ENCODE measurements around the gene NOL3.
A peak's percentile ranks its signal among the peaks of the same experiment; 100 is the strongest.

The NOL3 gene

DNA sequence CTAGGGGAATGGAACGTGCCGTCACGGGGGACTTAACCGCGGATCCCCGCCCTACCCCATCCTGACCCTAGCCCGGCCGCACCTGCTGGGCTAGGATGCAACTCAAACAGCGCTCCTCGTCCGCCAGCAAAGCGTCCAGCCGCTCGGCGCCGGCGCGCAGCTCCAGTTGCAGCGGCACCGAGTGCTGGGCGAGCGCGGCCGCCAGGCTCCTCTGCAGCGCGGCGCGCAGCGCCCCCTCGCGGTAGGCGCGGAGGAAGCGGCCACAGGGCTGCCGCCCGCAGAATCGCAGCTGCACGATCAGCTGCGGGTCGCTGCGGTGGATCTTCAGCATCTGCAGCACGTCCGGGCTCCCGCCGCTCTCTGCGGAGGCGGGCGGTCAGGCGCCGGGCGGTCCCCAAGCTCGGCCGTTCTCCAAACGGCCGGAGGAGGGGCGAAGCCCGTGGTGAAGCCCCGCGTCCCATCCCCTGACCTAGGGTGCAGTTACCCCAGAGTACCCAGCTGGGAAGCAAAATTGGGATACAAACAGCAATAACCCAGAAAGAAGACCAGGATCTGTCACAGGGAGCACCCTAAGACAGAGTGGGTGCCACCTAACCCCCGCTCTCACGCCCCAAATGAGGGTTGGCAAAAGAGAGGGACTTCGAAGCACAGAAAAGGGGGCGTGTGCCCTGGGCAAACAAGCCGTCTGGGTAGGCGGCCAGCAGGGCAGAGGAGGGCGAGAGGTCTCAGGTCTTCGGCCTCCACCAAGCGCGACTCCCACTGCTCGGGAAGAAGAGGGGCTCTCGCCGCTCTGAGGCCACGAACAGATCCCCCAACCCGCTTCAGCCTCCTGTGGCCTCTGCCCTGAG, 14.8 kb upstream of the NOL3 start:
- H3K9me3 ChIP-seq (ENCODE audit: insufficient read depth, low read depth, low read length) = no peaks in the 10 kb centered on the region
- H3K9ac ChIP-seq (ENCODE audit: low read depth, low read length, poor library complexity, severe bottlenecking) = no peak overlapping the region
- no peaks in the 10 kb centered on the region for H3K36me3 ChIP-seq (ENCODE audit: insufficient read depth, low read length)
- no peak overlapping the region for H2AFZ ChIP-seq (ENCODE audit: low read length)
- H3K27me3 ChIP-seq (ENCODE audit: insufficient read depth, low read length, poor library complexity, severe bottlenecking) = no peaks in the 10 kb centered on the region
- peaks cover 5% of the 10 kb centered on the region; the same call in 1 of the 2 replicates for H3K79me2 ChIP-seq (ENCODE audit: insufficient read depth, low read length)
- peaks cover 14% of the 10 kb centered on the region for H3K4me1 ChIP-seq (ENCODE audit: insufficient read depth, low read length, poor library complexity, severe bottlenecking)
- H4K20me1 ChIP-seq (ENCODE audit: insufficient read depth, low read length, poor library complexity, severe bottlenecking) = peaks cover 6% of the 10 kb centered on the region
- H3K4me3 ChIP-seq (ENCODE audit: low read length, poor library complexity, severe bottlenecking) = no peak overlapping the region
- H3F3A ChIP-seq (ENCODE audit: low read depth) = no peaks in the 10 kb centered on the region
- H3K4me2 ChIP-seq (ENCODE audit: low read depth, low read length, poor library complexity, severe bottlenecking) = peak overlapping the region; percentile 52
- no peak for TF ChIP-seq EZH2phosphoT487 (IDR thresholded peaks at IDR 0.05; ENCODE audit: borderline replicate concordance)
- TF ChIP-seq, protein P1, sequence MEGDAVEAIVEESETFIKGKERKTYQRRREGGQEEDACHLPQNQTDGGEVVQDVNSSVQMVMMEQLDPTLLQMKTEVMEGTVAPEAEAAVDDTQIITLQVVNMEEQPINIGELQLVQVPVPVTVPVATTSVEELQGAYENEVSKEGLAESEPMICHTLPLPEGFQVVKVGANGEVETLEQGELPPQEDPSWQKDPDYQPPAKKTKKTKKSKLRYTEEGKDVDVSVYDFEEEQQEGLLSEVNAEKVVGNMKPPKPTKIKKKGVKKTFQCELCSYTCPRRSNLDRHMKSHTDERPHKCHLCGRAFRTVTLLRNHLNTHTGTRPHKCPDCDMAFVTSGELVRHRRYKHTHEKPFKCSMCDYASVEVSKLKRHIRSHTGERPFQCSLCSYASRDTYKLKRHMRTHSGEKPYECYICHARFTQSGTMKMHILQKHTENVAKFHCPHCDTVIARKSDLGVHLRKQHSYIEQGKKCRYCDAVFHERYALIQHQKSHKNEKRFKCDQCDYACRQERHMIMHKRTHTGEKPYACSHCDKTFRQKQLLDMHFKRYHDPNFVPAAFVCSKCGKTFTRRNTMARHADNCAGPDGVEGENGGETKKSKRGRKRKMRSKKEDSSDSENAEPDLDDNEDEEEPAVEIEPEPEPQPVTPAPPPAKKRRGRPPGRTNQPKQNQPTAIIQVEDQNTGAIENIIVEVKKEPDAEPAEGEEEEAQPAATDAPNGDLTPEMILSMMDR (conservative IDR thresholded peaks at IDR 0.05; ENCODE audit: low read length) = peak; percentile 77
- no peaks in the 10 kb centered on the region for H3K9me2 ChIP-seq (replicated peaks; ENCODE audit: low read depth, low read length)

DNA sequence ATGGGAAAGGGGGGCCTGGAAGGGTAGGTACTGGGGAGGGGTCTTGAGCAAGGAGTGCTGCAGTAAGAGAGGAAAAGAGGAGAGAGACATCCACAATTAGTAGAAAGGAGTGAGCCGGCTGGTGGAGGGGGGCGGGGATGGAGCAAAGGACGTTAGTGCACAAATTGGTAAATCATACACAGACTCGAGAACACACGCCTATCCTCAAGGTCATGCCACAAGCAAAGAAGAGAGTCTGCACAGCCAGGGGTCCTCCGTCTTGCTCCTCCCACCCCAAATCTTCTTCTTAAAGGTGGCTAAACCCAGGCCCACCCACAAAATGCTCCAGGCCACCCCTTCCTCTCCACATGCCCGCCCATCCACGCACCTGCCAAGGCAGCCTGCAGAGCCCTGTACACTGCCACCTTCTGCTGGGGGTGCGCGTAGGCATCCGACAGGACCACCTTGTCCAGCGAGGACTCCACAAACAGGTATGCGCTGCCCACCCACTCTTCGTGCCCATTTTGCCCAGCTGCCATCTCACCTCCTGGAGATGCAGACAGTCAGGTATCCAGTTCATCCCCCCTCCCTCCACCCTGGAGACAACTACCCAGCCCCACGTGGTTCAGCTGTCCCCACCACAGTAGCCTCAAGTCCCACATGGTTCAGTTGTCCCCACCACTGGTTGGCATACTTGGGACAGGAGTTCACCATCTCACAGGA, 14.0 kb upstream of the NOL3 start:
- H3K4me1 ChIP-seq (ENCODE audit: insufficient read depth, low read length, poor library complexity, severe bottlenecking) = peaks cover 14% of the 10 kb centered on the region
- H4K20me1 ChIP-seq (ENCODE audit: insufficient read depth, low read length, poor library complexity, severe bottlenecking) = peaks cover 6% of the 10 kb centered on the region

DNA sequence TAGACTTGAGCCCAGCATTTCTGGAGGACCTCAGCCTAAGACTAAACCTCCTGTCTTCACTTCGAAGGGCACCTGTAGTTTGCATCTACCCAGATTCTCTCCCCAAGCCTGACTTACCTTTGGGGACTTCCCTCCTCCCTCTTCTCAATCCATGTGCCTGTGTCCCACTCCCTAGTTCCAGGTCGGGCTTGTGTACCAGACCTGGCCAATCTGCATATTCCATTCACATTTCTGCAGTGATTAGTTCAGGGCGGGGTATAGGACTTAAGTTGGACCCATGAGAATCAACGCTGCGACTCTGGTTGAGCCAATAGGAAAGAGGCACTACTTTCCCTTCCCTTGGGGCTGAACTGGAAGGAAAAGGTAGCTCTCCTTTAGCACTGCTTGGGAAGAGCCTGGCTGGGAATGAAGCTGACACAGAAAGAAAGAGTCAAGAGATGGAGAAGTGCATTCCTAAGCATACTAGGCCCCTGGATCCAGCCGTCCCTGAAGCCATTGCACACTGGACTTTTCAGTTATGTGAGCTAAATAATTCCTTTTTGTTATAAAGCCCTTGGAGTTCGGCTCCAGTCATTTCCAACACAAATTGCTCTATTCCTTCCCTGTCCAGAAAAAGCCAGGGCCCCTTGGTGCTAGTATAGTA, 13.1 kb upstream of the NOL3 start:
- TF ChIP-seq, protein P1 (conservative IDR thresholded peaks at IDR 0.05; ENCODE audit: low read length) = no peak
- TF ChIP-seq EZH2phosphoT487 (IDR thresholded peaks at IDR 0.05; ENCODE audit: borderline replicate concordance) = no peak
- Histone ChIP-seq H3K4me3 (ENCODE audit: low read length, poor library complexity, severe bottlenecking) (no peak overlapping the region), H3K9me3 (ENCODE audit: insufficient read depth, low read depth, low read length) (no peaks in the 10 kb centered on the region), H3F3A (ENCODE audit: low read depth) (no peaks in the 10 kb centered on the region), H3K9me2 (replicated peaks; ENCODE audit: low read depth, low read length) (no peaks in the 10 kb centered on the region), H3K9ac (ENCODE audit: low read depth, low read length, poor library complexity, severe bottlenecking) (no peak overlapping the region), H3K36me3 (ENCODE audit: insufficient read depth, low read length) (no peaks in the 10 kb centered on the region), H3K4me2 (ENCODE audit: low read depth, low read length, poor library complexity, severe bottlenecking) (no peak overlapping the region), H3K4me1 (ENCODE audit: insufficient read depth, low read length, poor library complexity, severe bottlenecking) (peaks cover 14% of the 10 kb centered on the region), H2AFZ (ENCODE audit: low read length) (no peak overlapping the region), H4K20me1 (ENCODE audit: insufficient read depth, low read length, poor library complexity, severe bottlenecking) (peaks cover 6% of the 10 kb centered on the region), H3K27me3 (ENCODE audit: insufficient read depth, low read length, poor library complexity, severe bottlenecking) (no peaks in the 10 kb centered on the region), H3K79me2 (ENCODE audit: insufficient read depth, low read length) (peaks cover 5% of the 10 kb centered on the region; the same call in 1 of the 2 replicates)

More for the DNA sequence above, 14.0 kb upstream of the NOL3 start:
- no peak for TF ChIP-seq EZH2phosphoT487 (IDR thresholded peaks at IDR 0.05; ENCODE audit: borderline replicate concordance)
- TF ChIP-seq, protein P1 (conservative IDR thresholded peaks at IDR 0.05; ENCODE audit: low read length) = 0 out of 2 replicates have a peak, but pooled peaks have one; percentile 23
- H3F3A ChIP-seq (ENCODE audit: low read depth) = no peaks in the 10 kb centered on the region
- no peak overlapping the region for H3K4me3 ChIP-seq (ENCODE audit: low read length, poor library complexity, severe bottlenecking)
- no peaks in the 10 kb centered on the region for H3K9me2 ChIP-seq (replicated peaks; ENCODE audit: low read depth, low read length)
- H3K9me3 ChIP-seq (ENCODE audit: insufficient read depth, low read depth, low read length) = no peaks in the 10 kb centered on the region
- no peak overlapping the region for H3K9ac ChIP-seq (ENCODE audit: low read depth, low read length, poor library complexity, severe bottlenecking)
- H3K4me2 ChIP-seq (ENCODE audit: low read depth, low read length, poor library complexity, severe bottlenecking) = no peak overlapping the region
- H3K27me3 ChIP-seq (ENCODE audit: insufficient read depth, low read length, poor library complexity, severe bottlenecking) = no peaks in the 10 kb centered on the region
- no peaks in the 10 kb centered on the region for H3K36me3 ChIP-seq (ENCODE audit: insufficient read depth, low read length)
- no peak overlapping the region for H2AFZ ChIP-seq (ENCODE audit: low read length)
- peaks cover 5% of the 10 kb centered on the region; the same call in 1 of the 2 replicates for H3K79me2 ChIP-seq (ENCODE audit: insufficient read depth, low read length)
